Keratinocyte (primary cell): Measurements from ENCODE around the gene TNPO1.

Experiments
- CTCF ChIP-seq, 3 experiments: IDR thresholded peaks in 1 of 3; conservative IDR thresholded peaks in 1 of 3; optimal IDR thresholded peaks in 1 of 3; 2 replicates in 2 of 3; 3 replicates in 1 of 3; pipeline versions ENCODE3 to v1.5.1; 2011; ENCODE audit warnings: low read length in 3 of 3, mild to moderate bottlenecking in 3 of 3, moderate library complexity in 2 of 3, control low read depth in 1 of 3, inconsistent platforms in 1 of 3; ENCODE audit not compliant: insufficient read depth in 2 of 3; ENCODE audit errors: extremely low read depth in 1 of 3
- EZH2 ChIP-seq: IDR thresholded peaks from one replicate; pipeline ENCODE4 v1.6.1; 2012; ENCODE audit warnings: inconsistent platforms, mild to moderate bottlenecking, low read length, moderate library complexity

- TF ChIP-seq CTCF (optimal IDR thresholded peaks at IDR 0.05 in 1 of 3, IDR thresholded peaks at IDR 0.05 in 1 of 3, conservative IDR thresholded peaks at IDR 0.05 in 1 of 3; ENCODE audit: extremely low read depth in 1 of 3, insufficient read depth in 2 of 3, low read length in 3 of 3): no peak
- no peak for TF ChIP-seq EZH2
These were observed 20.3 kb downstream of the TNPO1 start for GRCh38 chr5:72836810-72837209.
